Panc1 (cell line): ENCODE data around the gene CSTF3. TPM values are rescaled to one million over a fixed set of nuclear protein-coding genes. Genes with fewer than 3 reads are reported as not detected.

Experiments
- ATAC-seq: fragments of 200-7000 bp; cut with Tn5 transposase; 2 replicates; pipeline ENCODE4 v1.9.1; 2020; ENCODE audit warnings: mild to moderate bottlenecking, moderate library complexity
- BruUV-seq: library from RNA; stranded (reverse); fragments of 400-500 nt; replicated peaks from 2 replicates; lab custom pipeline; 2021; lab: Mats Ljungman, UMichigan
- CTCF ChIA-PET: fragments of 300-600 bp; sonication (Branson Sonifier 250); formaldehyde crosslinking; loops from one replicate; lab custom pipeline; 2022; ENCODE audit warnings: antibody characterized with exemption; lab: Charles Lee
- POLR2A ChIA-PET: fragments of 300-600 bp; sonication (Branson Sonifier 250); formaldehyde crosslinking; loops from one replicate; lab custom pipeline; 2022; ENCODE audit warnings: antibody characterized with exemption; lab: Charles Lee
- DNase-seq: peaks from one replicate; pipeline ENCODE4 v3.0.0-alpha.2; 2010; ENCODE audit warnings: low read depth, low spot score
- H3K27ac ChIP-seq: 2 replicates; pipeline ENCODE4 v1.5.1; 2011; ENCODE audit warnings: mild to moderate bottlenecking, low read length, inconsistent platforms
- H3K27me3 ChIP-seq: fragments of 200-500 bp; sonication (Bioruptor generic); 2 replicates; pipeline ENCODE4 v1.6.0; 2014; ENCODE audit warnings: low read length, inconsistent platforms; ENCODE audit not compliant: control insufficient read depth, insufficient read depth
- H3K36me3 ChIP-seq: fragments of 200-500 bp; sonication (Bioruptor generic); 2 replicates; pipeline ENCODE4 v1.5.1; 2014; ENCODE audit warnings: inconsistent platforms, mild to moderate bottlenecking, low read length, moderate library complexity; ENCODE audit not compliant: control insufficient read depth, insufficient read depth
- H3K4me1 ChIP-seq: 2 replicates; pipeline ENCODE4 v1.5.1; 2011; ENCODE audit warnings: inconsistent platforms, mild to moderate bottlenecking, low read length, moderate library complexity; ENCODE audit not compliant: control insufficient read depth, insufficient read depth
- H3K4me3 ChIP-seq, 2 experiments: 2 replicates each; pipeline ENCODE4 v1.5.1; 2011 to 2012; ENCODE audit warnings: low read depth in 2 of 2, low read length in 2 of 2, mild to moderate bottlenecking in 2 of 2, inconsistent platforms in 1 of 2, moderate library complexity in 1 of 2
- H3K9me3 ChIP-seq: fragments of 200-500 bp; sonication (Bioruptor generic); 2 replicates; pipeline ENCODE4 v1.5.1; 2014; ENCODE audit warnings: low read depth, mild to moderate bottlenecking, inconsistent platforms, low read length, moderate library complexity; ENCODE audit not compliant: control insufficient read depth, insufficient read depth
- POLR2AphosphoS5 ChIP-seq: IDR thresholded peaks from 2 replicates; pipeline ENCODE4 v1.6.1; 2012; ENCODE audit warnings: mild to moderate bottlenecking, low read depth, low read length, moderate library complexity
- SIN3A ChIP-seq: IDR thresholded peaks from 2 replicates; pipeline ENCODE4 v1.6.1; 2012; ENCODE audit warnings: low read depth, mild to moderate bottlenecking, low read length, moderate library complexity, borderline replicate concordance; ENCODE audit not compliant: insufficient read depth
- TCF7L2 ChIP-seq: IDR thresholded peaks from 2 replicates; pipeline ENCODE4 v1.6.1; 2011; ENCODE audit warnings: mild to moderate bottlenecking, low read depth, low read length, inconsistent platforms
- in situ Hi-C: cut with HindIII; loops from 2 replicates; pipeline ENCODE4 v1.10.0; 2016; ENCODE audit warnings: low sequenced_read_pairs, low pct_unique_long_range_greater_than_20kb
- intact Hi-C: fragments of 100-400 bp; cut with micrococcal nuclease; formaldehyde crosslinking; loops from one replicate; pipeline ENCODE4 v1.10.0; 2022; ENCODE audit not compliant: unreplicated experiment
- total RNA-seq: library from RNA; stranded (reverse); gene quantifications from one replicate; pipeline ENCODE4 v1.2.1, GENCODE V29; 2021; ENCODE audit not compliant: unreplicated experiment
- TF ChIP-seq, protein P1 (sequence below): fragments of 450-650 bp; IDR thresholded peaks from 2 replicates; pipeline ENCODE4 v1.5.1; 2017; ENCODE audit warnings: mild to moderate bottlenecking
- TF ChIP-seq, protein P2 (sequence below), 2 experiments: IDR thresholded peaks; 2 replicates each; pipeline ENCODE4 v1.6.1; 2011 to 2012; ENCODE audit warnings: low read depth in 2 of 2, control low read depth in 1 of 2, low read length in 1 of 2, mild to moderate bottlenecking in 1 of 2, moderate library complexity in 1 of 2; ENCODE audit not compliant: insufficient read depth in 1 of 2

The CSTF3 gene
- total RNA-seq, 1 experiment from 2014 or later = 29.8 TPM

DNA sequence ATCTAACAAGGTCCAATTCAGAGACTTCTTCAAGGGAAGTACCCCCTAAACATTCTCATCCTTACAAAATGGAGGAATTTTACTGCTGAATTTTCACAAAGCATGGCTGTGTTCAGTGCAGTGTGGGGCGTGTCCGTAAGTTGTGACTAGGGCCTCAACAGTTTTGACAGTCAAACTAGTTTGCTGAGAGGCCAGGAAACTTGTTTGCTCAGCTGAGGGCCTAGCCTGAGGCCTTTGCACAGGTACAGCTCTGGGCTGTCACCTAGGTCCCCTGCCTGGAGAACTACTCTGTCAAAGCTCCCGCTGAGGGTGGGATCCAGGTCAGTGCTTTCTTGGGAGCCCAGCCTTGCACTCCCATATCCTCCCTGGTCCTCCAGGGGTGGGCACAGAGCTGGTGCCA is 94.0 kb downstream of the CSTF3 start:
- Histone ChIP-seq H3K4me3 (no peak overlapping the region), H3K27me3 (no peaks in the 10 kb centered on the region), H3K9me3 (no peaks in the 10 kb centered on the region), H3K27ac (no peak overlapping the region), H3K36me3 (no peaks in the 10 kb centered on the region), H3K4me1 (no peaks in the 10 kb centered on the region)
- no peak for ATAC-seq
- TSS peak; percentile 37 for BruUV-seq
- POLR2A ChIA-PET = no interaction called here
- CTCF ChIA-PET = no interaction called here
- DNase-seq = no peak
- intact Hi-C loops = loop anchor here (5.0 to 10.0 kb wide), 2 partner anchors 105 to 262 kb away; no protein-coding TSS in a partner anchor
- TF ChIP-seq, protein P1, sequence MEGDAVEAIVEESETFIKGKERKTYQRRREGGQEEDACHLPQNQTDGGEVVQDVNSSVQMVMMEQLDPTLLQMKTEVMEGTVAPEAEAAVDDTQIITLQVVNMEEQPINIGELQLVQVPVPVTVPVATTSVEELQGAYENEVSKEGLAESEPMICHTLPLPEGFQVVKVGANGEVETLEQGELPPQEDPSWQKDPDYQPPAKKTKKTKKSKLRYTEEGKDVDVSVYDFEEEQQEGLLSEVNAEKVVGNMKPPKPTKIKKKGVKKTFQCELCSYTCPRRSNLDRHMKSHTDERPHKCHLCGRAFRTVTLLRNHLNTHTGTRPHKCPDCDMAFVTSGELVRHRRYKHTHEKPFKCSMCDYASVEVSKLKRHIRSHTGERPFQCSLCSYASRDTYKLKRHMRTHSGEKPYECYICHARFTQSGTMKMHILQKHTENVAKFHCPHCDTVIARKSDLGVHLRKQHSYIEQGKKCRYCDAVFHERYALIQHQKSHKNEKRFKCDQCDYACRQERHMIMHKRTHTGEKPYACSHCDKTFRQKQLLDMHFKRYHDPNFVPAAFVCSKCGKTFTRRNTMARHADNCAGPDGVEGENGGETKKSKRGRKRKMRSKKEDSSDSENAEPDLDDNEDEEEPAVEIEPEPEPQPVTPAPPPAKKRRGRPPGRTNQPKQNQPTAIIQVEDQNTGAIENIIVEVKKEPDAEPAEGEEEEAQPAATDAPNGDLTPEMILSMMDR = no peak
- TF ChIP-seq POLR2AphosphoS5 = no peak
- no peak for TF ChIP-seq SIN3A
- TF ChIP-seq, protein P2, sequence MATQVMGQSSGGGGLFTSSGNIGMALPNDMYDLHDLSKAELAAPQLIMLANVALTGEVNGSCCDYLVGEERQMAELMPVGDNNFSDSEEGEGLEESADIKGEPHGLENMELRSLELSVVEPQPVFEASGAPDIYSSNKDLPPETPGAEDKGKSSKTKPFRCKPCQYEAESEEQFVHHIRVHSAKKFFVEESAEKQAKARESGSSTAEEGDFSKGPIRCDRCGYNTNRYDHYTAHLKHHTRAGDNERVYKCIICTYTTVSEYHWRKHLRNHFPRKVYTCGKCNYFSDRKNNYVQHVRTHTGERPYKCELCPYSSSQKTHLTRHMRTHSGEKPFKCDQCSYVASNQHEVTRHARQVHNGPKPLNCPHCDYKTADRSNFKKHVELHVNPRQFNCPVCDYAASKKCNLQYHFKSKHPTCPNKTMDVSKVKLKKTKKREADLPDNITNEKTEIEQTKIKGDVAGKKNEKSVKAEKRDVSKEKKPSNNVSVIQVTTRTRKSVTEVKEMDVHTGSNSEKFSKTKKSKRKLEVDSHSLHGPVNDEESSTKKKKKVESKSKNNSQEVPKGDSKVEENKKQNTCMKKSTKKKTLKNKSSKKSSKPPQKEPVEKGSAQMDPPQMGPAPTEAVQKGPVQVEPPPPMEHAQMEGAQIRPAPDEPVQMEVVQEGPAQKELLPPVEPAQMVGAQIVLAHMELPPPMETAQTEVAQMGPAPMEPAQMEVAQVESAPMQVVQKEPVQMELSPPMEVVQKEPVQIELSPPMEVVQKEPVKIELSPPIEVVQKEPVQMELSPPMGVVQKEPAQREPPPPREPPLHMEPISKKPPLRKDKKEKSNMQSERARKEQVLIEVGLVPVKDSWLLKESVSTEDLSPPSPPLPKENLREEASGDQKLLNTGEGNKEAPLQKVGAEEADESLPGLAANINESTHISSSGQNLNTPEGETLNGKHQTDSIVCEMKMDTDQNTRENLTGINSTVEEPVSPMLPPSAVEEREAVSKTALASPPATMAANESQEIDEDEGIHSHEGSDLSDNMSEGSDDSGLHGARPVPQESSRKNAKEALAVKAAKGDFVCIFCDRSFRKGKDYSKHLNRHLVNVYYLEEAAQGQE (IDR thresholded peaks at IDR 0.05; ENCODE audit: insufficient read depth in 1 of 2, low read depth in 2 of 2, low read length in 1 of 2) = no peak
- TF ChIP-seq TCF7L2 = no peak
- in situ Hi-C loops = no loop called here

DNA sequence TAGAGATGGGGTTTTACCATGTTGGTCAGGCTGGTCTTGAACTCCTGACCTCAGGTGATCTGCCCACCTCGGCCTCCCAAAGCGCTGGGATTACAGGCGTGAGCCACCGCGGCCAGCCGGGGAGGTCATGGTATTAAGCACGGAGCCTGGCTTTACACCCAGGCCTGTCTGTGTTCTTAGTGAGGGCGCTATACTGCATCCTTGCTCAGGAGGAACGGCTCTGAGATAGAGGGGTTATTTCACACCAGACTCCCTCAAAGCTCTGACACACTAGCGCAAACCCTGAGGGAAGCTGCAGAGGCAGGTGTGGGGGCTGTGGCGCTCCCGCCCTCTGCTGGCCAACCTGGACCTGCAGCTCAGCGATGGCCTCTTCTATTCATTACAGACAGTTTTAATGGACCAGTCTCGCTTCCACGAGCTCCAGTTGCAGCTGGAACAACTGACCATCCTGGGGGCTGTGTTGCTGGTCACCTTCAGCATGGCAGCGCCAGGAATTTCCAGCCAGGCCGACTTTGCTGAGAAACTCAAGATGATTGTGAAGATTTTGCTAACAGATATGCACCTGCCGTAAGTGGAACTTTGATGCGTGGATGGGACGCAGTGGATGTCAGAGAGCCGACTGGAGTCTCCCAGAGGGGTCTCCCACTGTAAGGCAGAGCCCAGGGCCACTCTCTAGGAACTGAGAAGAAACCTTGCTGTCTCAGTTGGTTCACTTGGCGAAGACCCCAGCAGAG is 95.7 kb downstream of the CSTF3 start:
- in situ Hi-C loops = no loop called here

More for the DNA sequence above, 95.7 kb downstream of the CSTF3 start:
- peak; percentile 94 for ATAC-seq
- no TSS peak for BruUV-seq
- CTCF ChIA-PET = interaction anchor here (0.6 to 0.9 kb wide), 4 partner anchors 13 to 701 kb away, joined by 3 to 5 read pairs (median 3); no protein-coding TSS in a partner anchor
- TF ChIP-seq, protein P1 = peak; percentile 97
- TF ChIP-seq SIN3A = no peak
- DNase-seq = peak; percentile 12
- Histone ChIP-seq H3K4me3 (no peak overlapping the region), H3K36me3 (no peaks in the 10 kb centered on the region), H3K9me3 (no peaks in the 10 kb centered on the region), H3K27ac (no peak overlapping the region), H3K27me3 (no peaks in the 10 kb centered on the region), H3K4me1 (no peaks in the 10 kb centered on the region)
- POLR2A ChIA-PET = interaction anchor here (0.6 to 0.8 kb wide), 2 partner anchors 40 to 171 kb away, joined by 3 read pairs; no protein-coding TSS in a partner anchor
- intact Hi-C loops = loop anchor here (5.0 to 10.0 kb wide), 2 partner anchors 103 to 261 kb away; no protein-coding TSS in a partner anchor
